Neural crest cell (in vitro differentiated cells): Measurements from ENCODE around the gene PPP4R1. TPM values are rescaled to one million over a fixed set of nuclear protein-coding genes. Genes with fewer than 3 reads are reported as not detected.
A peak's percentile ranks its signal among the peaks of the same experiment; 100 is the strongest.

Experiments
- DNase-seq: peaks from one replicate; pipeline ENCODE4 v3.0.0; 2021; ENCODE audit warnings: low read depth, mixed read lengths, low spot score
- H3K27ac Mint-ChIP-seq: one replicate; pipeline ENCODE4 v1.8.0; 2021; ENCODE audit warnings: mild to moderate bottlenecking, mixed read lengths; ENCODE audit not compliant: unreplicated experiment
- H3K27me3 Mint-ChIP-seq: 2 replicates; pipeline ENCODE4 v1.8.0; 2021; ENCODE audit warnings: low read depth, mild to moderate bottlenecking, mixed read lengths
- H3K36me3 Mint-ChIP-seq: 2 replicates; pipeline ENCODE4 v1.8.0; 2021; ENCODE audit warnings: low read depth, mild to moderate bottlenecking, mixed read lengths
- H3K4me1 Mint-ChIP-seq: 2 replicates; pipeline ENCODE4 v1.8.0; 2021; ENCODE audit warnings: mixed read lengths
- H3K4me3 Mint-ChIP-seq: one replicate; pipeline ENCODE4 v1.8.0; 2021; ENCODE audit warnings: mild to moderate bottlenecking, mixed read lengths
- H3K9me3 Mint-ChIP-seq: 2 replicates; pipeline ENCODE4 v1.8.0; 2021; ENCODE audit warnings: mixed read lengths
- CTCF ChIP-seq: fragments of 200-600 bp; sonication (generic); conservative IDR thresholded peaks from 2 replicates; pipeline ENCODE4 v1.5.0; 2021; ENCODE audit warnings: antibody characterized with exemption, mild to moderate bottlenecking
- total RNA-seq: library from RNA; stranded (reverse); gene quantifications from 2 replicates; pipeline ENCODE4 v1.2.1, GENCODE V29; 2021

Gene PPP4R1
- total RNA-seq, 1 donor from 2014 or later: 138 TPM

GRCh38 chr18:9539938-9540337 lies 74.4 kb downstream of the PPP4R1 start:
- Mint-ChIP-seq H3K9me3 (no peaks in the 10 kb centered on the region), H3K4me1 (peaks cover 7% of the 10 kb centered on the region), H3K4me3 (no peak overlapping the region), H3K27me3 (no peaks in the 10 kb centered on the region), H3K27ac (peak overlapping the region; percentile 52), H3K36me3 (peaks cover 12% of the 10 kb centered on the region)
- TF ChIP-seq CTCF: no peak
- DNase-seq: no peak

GRCh38 chr18:9539283-9539682 lies 75.1 kb downstream of the PPP4R1 start:
- Mint-ChIP-seq H3K9me3 (no peaks in the 10 kb centered on the region), H3K36me3 (peaks cover 9% of the 10 kb centered on the region), H3K27ac (no peak overlapping the region), H3K4me3 (no peak overlapping the region), H3K27me3 (no peaks in the 10 kb centered on the region), H3K4me1 (peaks cover 7% of the 10 kb centered on the region)
- TF ChIP-seq CTCF: no peak
- no peak for DNase-seq

GRCh38 chr18:9537677-9538076 lies 76.7 kb downstream of the PPP4R1 start:
- no peaks in the 10 kb centered on the region for H3K27me3 Mint-ChIP-seq
- H3K27ac Mint-ChIP-seq: no peak overlapping the region
- no peak for DNase-seq
- peaks cover 7% of the 10 kb centered on the region for H3K36me3 Mint-ChIP-seq
- H3K4me1 Mint-ChIP-seq: peaks cover 7% of the 10 kb centered on the region
- no peak overlapping the region for H3K4me3 Mint-ChIP-seq
- TF ChIP-seq CTCF: no peak
- no peaks in the 10 kb centered on the region for H3K9me3 Mint-ChIP-seq

- H3K4me1 Mint-ChIP-seq: peaks cover 7% of the 10 kb centered on the region
Observed at GRCh38 chr18:9536354-9537152, 77.8 kb downstream of the PPP4R1 start.

GRCh38 chr18:9535430-9535991 lies 78.8 kb downstream of the PPP4R1 start:
- no peak for TF ChIP-seq CTCF
- Mint-ChIP-seq H3K4me1 (peaks cover 7% of the 10 kb centered on the region), H3K9me3 (no peaks in the 10 kb centered on the region), H3K36me3 (peaks cover 4% of the 10 kb centered on the region), H3K4me3 (no peak overlapping the region), H3K27ac (peak overlapping the region; percentile 94), H3K27me3 (no peaks in the 10 kb centered on the region)
- no peak for DNase-seq

More at GRCh38 chr18:9536354-9537152, 77.8 kb downstream of the PPP4R1 start:
- DNase-seq: no peak
- Mint-ChIP-seq H3K36me3 (peaks cover 6% of the 10 kb centered on the region), H3K9me3 (no peaks in the 10 kb centered on the region), H3K4me3 (no peak overlapping the region), H3K27me3 (no peaks in the 10 kb centered on the region), H3K27ac (no peak overlapping the region)
- no peak for TF ChIP-seq CTCF
